GM12801 (cell line): Measurements from ENCODE around the gene CCDC167.

ENCODE experiments used
- CTCF ChIP-seq: IDR thresholded peaks from one replicate; pipeline ENCODE4 v1.5.1; 2011; ENCODE audit warnings: control low read depth; ENCODE audit not compliant: insufficient read length; ENCODE audit errors: extremely low read depth

Gene CCDC167

GRCh38 chr6:37496951-37497885 lies 2.5 kb downstream of the CCDC167 start:
- TF ChIP-seq CTCF: no peak

DNA sequence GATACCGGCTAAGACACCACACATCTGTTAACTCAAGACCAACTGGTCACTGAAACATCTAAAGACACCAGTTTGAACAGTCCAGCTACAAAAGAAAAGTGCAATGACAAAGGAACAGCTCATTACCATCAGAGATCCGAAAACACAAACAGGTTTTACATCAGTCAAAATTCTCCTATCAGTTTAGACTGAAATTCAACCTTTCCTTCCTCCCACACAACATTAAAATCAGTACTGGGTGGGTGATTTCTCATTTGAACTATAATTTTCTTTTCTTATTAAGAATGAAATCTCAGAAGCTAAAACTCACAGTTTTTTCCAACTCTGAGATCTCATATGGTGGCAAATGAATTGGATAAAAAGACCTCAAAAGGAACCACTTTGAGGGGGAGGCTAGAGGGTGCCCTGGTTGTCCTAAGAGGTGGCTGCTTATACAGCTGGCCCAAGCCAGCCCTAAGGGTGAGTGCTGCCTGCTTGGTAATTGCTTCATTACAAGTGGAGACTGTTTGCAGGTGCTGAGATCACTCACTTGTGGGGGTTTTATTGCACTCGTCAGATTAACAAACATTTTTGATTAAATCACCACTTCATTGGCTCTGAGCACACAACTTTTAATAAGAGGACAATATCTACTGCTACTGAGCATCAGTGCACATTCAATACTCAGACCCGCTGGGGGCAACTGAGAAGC lies 4.3 kb downstream of the CCDC167 start:
- no peak for TF ChIP-seq CTCF

GRCh38 chr6:37493661-37493995 lies 6.1 kb downstream of the CCDC167 start:
- TF ChIP-seq CTCF: no peak

- no peak for TF ChIP-seq CTCF
These were observed 6.6 kb downstream of the CCDC167 start for GRCh38 chr6:37492991-37493660.

- no peak for TF ChIP-seq CTCF
These were observed 7.3 kb downstream of the CCDC167 start for GRCh38 chr6:37492236-37492972.

DNA sequence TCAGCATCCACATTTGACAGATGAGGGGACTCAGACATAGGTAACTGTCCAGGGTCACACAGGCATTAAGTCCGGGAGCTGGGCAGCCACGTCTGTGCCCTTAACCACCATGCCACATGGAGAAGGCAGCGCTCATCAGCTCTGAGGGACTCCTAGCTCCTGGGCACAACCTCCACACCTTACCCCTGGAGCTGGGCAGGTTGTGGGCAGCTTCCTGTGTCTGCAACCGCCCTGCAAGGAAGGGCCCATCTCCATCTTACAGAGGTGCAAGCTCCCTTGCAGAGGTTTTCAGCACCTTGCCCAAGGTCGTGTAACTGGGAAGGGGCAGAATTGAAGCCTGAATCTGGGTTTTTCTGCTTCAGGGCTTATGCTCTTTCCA lies 7.9 kb downstream of the CCDC167 start:
- TF ChIP-seq CTCF: no peak
